GM18951 (cell line): Measurements from ENCODE around the gene USP47.

Source experiments
- POLR2A ChIP-seq: IDR thresholded peaks from 4 replicates; pipeline ENCODE4 v1.6.1; 2011; ENCODE audit warnings: mild to moderate bottlenecking; ENCODE audit not compliant: insufficient read length, insufficient read depth; ENCODE audit errors: extremely low read depth
- in situ Hi-C: fragments of 300-500 bp; cut with MboI; formaldehyde crosslinking; loops from one replicate; pipeline ENCODE4 v1.12.0; 2022; ENCODE audit warnings: low sequenced_read_pairs, mixed read lengths, inconsistent platforms; ENCODE audit not compliant: unreplicated experiment

The USP47 gene

DNA sequence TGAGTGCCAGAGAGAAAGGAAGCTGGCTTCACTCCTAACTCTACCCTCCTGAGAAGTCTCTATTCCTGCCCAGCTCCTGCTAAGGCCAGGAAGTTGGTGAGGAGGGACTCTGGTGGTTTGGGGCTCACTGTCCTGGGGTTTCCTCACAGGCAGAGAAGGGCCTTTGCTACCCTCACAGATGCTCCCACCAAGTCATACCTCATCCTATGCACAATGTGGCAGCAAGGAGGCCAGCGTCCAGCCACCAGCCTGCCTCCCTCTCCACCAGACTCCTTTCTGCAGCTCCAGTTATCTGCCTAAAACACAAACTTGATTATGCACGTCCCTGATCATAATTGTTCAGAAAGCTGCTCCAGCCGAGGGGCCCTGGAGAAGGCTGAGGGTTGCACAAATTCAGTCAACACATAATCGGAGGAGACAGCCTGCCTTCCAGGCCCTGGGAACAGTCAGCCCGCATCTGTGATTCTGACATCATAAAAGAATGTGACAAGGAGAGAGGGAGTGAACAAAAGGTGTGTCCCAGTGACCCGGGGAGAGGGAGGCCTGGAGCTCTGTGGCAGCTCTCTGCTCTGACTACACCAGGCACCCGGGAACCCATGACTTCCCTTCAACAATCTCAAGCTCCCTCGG, 137.8 kb downstream of the USP47 start:
- TF ChIP-seq POLR2A = no peak
- in situ Hi-C loops = no loop called here

DNA sequence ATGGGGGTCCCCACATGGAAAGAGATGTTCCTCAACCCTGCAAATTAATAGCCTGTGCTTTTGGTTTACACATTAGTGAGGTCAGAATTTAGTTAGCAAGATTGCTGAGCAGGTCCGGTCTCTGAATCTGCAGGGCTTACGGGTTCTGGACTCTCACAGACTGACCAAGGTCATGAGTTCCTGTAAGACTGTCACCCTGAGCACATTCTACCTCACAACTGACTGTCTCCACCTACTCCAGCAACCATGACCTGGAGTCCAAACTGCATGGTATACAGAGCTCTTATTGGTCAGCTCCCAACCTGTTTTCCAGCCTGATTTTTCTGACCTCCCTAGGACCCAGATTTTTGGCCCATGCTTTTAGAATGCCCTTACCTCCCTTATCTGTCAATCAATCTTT, 138.4 kb downstream of the USP47 start:
- TF ChIP-seq POLR2A = no peak
- in situ Hi-C loops = no loop called here

DNA sequence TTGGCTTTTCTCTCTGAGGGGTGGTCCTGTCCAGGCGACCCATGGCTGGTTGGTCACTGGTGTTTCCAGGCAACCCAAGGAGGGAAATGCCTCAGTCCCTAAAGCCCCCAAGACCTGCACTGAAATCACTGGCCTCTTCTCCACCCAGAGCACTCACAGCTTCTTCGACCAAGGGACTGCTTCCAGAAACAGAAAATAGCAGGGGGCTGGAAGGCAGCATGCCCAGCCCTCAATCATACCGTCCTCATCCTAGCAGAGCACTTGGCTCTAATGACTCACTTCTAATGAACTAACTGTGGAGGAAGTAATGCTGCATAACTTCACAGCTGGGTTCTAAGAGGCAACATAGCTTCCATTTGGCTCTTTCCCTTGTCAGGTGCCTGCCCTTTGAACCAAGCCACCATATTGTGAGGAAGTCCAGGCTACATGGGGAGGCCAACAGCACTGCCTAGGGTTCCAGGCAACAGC, 139.1 kb downstream of the USP47 start:
- in situ Hi-C loops = no loop called here
- TF ChIP-seq POLR2A = no peak

DNA sequence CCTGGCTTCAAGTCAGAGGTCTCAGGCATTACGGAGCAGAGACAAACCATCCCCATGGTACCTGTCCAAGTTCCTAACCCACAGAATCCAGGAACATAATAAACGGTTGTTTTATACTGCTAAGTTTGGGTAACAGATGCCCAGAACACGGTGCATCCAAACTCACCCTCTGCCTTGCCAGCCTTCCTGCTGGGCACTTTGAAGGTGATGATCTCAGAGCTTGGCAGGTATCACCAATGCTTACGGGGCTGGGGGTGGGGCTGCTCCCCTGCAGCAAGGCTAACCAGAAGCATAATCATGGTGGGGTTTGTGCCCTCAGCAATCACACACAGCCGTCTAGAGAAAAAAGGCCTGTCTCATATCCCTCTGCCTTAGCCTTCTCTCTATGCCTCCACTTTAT, 139.6 kb downstream of the USP47 start:
- TF ChIP-seq POLR2A = no peak

DNA sequence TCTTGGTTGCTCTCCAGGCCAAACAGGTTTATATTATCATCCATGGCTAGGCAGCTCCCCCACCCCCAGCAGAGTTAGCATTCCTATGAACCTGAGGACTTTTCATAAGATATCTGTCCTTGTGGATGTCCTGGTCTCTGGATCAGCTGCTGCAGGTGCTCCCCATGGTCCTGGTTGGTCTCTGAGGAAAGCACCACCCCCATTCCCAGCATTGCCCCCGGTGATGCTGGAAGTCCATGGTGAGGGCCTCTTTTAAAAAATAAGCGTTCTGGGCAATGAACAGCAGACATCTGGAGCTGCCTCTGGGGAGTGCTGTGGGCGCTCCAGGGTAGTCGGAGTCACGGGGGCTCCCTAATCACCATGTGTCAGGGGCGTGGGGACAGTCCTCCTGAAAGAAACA, 140.1 kb downstream of the USP47 start:
- in situ Hi-C loops = no loop called here

More for the DNA sequence above, 139.6 kb downstream of the USP47 start:
- in situ Hi-C loops = no loop called here

DNA sequence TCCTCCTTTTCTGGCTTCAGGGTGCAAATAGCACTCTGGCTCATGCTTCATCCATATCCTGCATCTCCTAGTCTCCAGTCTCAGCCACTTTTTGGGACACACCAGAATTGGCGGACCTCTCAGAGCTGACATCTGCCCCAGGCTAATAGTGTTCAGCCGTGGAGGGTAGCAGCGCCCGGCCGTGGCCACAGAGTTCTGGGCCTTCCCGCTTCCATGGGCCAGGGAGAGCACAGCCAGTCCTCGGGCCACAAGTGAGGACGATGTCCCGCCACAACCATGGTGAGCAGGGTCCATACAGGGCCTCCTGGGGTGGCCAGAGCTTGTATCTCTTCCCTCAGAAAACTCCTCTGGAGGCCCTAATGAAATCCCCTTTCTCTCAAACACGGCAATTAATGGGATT, 140.7 kb downstream of the USP47 start:
- in situ Hi-C loops = no loop called here
- no peak for TF ChIP-seq POLR2A

More for the DNA sequence above, 140.1 kb downstream of the USP47 start:
- TF ChIP-seq POLR2A = no peak

DNA sequence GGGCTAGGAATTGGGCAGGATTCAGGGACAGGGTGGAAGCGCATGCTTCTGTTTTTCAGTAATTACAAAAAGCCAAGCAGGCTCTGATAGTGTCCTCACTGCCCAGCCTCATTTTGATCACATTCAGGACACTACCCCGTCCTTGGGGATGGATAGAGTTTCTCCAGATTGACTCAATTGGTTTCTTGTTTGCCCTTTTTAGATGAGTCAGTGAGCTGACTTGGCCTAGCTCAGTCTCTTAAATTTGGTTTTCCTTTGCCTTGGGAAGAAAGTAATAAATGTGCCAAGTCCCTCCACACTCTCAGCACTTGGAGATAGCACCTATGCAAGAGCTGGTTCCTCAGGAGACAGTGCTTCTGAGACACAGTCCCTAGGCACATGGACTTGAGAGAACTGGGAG, 141.2 kb downstream of the USP47 start:
- no peak for TF ChIP-seq POLR2A
- in situ Hi-C loops = no loop called here

DNA sequence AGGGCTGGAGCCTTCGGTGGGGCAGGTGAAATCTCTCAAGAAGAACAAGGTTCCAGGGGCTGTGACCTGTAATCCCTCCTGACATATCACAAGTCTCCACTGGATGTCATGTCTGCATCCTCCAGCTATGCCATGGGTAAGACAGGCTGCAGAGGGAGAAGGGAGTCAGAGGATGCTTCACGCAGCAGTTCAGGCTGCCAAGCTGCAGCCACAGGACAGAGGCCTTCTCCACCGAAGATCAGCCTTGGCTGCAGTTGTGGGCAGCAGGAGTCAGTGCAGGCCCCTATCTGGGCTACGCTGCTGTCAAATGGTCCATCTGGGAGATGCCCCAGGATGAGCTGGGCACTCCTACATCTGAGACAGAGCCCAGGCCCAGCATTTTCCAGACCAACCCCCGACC, 141.7 kb downstream of the USP47 start:
- TF ChIP-seq POLR2A = no peak
- in situ Hi-C loops = no loop called here

DNA sequence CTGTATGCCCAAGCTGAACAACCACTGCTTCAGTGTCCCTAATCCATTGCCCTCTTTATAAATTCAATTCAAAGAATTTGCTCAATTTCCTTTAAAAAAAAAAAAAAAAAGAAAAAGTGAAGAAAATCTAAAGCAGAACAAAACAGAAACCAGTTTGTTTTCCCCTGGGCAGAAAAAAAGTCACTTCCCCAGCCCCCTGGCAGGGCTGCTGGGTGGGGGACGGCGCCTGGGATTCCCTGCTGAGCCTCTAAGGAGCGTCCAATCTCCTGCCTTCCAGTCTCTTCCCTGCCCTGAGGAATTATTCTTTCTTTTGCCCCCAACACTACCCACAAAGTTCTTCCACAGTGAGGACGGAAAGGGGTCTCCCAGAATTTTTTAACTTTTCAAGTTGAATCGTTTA, 142.8 kb downstream of the USP47 start:
- TF ChIP-seq POLR2A = no peak
- in situ Hi-C loops = no loop called here

DNA sequence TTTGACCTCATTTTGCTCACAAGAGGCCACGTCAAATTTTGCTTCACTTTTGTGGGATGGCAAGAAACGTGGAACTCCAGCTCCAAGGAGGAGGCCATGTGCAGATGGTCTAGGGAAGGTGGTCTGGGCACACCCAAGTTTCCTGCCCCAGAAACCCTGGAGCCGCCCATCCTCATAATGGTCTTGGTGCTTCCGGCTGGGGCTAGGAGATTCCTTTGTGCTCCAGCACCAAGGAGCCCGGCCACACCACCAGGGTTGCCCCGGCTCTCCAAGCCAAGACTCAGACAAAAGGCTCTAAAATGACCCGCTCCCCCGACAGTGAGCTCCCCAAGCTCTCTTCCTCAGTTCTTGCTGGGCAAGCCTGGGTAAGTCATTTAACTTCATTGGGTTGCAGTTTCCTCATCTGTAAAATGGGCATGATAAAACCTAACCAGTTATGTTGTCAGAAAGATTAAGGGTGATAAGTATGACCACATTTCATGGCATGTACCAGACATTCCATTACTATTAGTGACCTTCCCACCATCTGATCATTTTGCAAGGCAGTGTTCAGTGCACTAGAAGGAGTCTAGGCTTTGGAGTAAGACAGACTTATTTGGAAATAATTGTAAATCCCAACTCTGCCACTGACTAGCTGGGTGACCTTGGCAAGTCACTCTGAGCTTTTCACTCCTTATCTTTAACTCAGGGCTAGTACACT, 143.4 kb downstream of the USP47 start:
- TF ChIP-seq POLR2A = no peak
- in situ Hi-C loops = no loop called here

DNA sequence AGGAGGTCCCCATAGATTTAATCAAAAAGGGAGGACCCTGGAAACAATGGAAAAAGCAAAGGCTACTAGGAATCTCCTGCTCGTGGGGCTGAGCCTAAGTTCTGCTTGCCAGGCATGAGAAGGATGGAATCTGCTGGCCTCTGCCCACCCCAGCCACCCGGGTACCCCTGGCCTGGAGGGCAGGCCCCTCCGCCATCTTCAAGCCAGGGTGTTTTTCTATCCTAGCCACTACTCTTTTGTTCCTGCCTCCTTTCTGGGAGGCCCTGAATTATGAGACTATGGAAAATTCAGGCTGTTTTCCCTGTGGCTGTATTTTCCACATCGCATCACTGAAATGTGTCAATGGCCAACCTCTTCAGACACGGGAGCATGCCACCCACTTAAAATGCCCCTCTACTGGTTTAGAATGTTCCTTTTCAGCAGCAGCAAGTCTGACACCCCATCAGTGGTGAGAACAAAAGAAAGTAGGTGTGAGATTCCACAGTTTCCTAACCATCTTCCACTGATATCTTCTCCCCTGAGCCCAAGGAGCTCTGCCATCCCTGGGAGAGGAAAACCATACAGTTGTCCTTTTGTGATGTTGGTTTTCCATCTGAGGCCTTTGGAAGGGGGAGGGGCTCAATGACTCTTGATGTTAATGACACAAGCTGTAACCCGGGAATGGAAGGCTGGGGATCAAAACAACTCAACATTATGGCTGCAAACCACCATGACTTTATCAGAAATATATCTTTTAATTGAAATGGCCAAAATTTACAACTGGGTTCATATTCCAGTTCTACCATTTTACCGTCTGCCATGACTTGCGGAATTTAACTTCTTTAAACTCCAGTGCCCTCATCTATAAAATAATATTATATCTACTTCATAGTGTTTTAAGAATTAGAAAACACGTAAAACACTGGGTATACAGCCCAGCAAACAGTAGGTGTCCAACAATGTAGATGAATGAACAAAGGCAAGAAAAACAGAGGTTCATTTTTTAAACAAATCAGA, 144.5 kb downstream of the USP47 start:
- TF ChIP-seq POLR2A = no peak
- in situ Hi-C loops = no loop called here

DNA sequence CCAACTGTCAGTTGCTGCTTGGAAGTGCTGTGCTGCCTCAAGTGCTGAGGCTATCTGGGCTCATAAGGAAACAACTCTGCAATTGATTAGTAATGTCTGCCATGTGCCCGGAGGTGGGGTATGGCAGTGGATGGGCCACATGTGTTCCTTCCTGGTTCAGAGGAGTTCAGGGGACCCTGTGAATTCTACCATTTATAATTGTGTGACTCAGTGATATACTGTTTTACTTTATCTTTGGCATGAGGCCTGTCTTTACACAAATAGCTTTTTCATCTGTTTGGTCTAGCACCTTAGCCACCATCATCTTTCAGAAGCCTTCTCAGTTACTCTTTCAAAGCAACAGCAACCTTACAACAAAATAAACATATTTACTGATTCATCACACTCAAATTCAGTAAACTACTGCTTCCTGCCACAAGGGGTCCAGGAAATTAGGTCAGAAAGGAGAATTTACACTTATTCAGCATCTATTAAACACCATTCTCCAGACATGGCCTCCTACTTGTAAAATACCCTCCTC, 145.8 kb downstream of the USP47 start:
- in situ Hi-C loops = no loop called here
- TF ChIP-seq POLR2A = no peak

DNA sequence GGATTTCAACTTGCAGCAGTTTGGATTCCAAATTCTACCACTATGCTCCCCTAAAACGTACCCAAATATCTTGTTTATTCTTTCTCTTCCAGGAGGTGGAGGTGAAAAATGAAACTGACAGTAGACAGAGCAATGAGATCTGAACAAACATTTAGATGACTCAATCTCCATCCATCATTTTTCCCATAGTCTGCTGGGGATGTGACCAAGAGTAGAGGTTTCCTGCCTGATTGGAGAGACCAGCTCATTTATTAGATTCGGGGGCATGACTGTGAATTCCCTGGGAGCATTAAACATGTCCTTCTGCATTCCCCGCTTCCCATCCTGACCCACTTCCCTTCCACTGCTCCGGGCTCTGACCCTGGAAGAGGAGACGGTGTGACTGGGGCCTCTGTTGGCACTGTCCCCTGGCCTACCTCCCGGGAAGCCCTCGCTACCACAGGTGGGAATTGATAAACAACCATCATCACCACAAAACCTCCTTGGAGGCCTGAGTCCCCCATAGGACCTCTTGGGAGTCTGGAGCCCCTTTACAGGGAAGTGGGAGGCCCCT, 146.4 kb downstream of the USP47 start:
- TF ChIP-seq POLR2A = no peak
- in situ Hi-C loops = no loop called here
